Ectodermal cell (in vitro differentiated cells): ENCODE measurements around the gene RAVER2.

Source experiments
- H3K27ac ChIP-seq: 2 replicates; pipeline ENCODE4 v1.7.0; 2013; ENCODE audit warnings: mild to moderate bottlenecking, low read depth, low read length; ENCODE audit not compliant: insufficient read depth, poor library complexity, severe bottlenecking
- H3K27me3 ChIP-seq: 2 replicates; pipeline ENCODE4 v1.7.0; 2013; ENCODE audit warnings: mild to moderate bottlenecking, low read length; ENCODE audit not compliant: insufficient read depth, control insufficient read depth, poor library complexity, severe bottlenecking
- H3K36me3 ChIP-seq: one replicate; pipeline ENCODE4 v1.7.0; 2013; ENCODE audit warnings: low read length; ENCODE audit not compliant: control insufficient read depth, insufficient read depth
- H3K4me1 ChIP-seq: one replicate; pipeline ENCODE4 v1.7.0; 2013; ENCODE audit warnings: low read length; ENCODE audit not compliant: control insufficient read depth, insufficient read depth
- H3K4me3 ChIP-seq: 2 replicates; pipeline ENCODE4 v1.7.0; 2013; ENCODE audit warnings: low read depth, low read length, control low read depth; ENCODE audit not compliant: insufficient read depth
- H3K9me3 ChIP-seq: 2 replicates; pipeline ENCODE4 v1.7.0; 2013; ENCODE audit warnings: mild to moderate bottlenecking, low read length, moderate library complexity; ENCODE audit not compliant: control insufficient read depth
- WGBS, 2 experiments: methylation state at CpG; one replicate each; pipeline ENCODE4 v1.1.7; 2013; ENCODE audit warnings: missing lambda C conversion rate in 2 of 2; 5-methylcytosine and 5-hydroxymethylcytosine counted together

The RAVER2 gene

DNA sequence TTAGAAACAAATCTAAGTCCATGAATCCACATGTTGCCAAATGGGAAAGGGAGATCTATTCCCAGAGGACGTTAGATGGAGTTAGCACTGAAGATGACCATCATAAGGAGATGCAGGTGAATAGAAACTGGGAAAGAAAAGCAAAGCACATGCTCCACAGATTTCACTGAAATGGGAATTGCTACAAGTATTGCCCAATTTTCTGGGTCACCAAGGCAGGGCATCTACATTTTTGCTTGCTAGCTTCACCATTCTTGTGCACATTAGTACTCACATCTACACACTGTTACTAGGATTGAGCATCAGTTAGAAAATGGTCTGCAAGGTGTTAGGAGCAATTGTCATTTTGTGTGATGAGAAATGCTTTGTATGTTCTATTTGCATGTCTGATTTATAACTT, 122.4 kb downstream of the RAVER2 start:
- H3K27ac ChIP-seq, result no peak overlapping the region
- H3K27me3 ChIP-seq, result no peaks in the 10 kb centered on the region
- no peaks in the 10 kb centered on the region for H3K36me3 ChIP-seq
- no peaks in the 10 kb centered on the region for H3K4me1 ChIP-seq
- H3K9me3 ChIP-seq, result no peaks in the 10 kb centered on the region
- 92 to 93% methylated on average over 1 of the region's 1 CpG for WGBS, 2 experiments
- H3K4me3 ChIP-seq, result no peak overlapping the region

DNA sequence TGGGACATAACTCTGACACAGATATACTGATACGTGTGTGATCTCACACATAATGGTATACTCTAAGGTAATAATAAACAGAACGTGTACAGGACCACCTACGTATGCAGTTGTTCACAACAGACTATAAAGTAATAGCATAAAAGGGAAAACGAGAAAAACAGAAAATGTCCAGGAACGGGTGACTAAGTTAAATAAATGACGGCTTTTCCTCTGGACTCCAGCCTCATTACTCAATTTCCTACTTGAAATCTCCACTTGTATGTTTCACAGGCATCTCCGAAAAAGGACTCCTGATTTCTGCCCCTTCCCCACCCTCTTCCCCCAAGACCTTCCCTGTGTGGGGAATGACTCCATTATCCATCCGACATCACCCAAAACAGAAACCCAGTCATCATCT, 126.4 kb downstream of the RAVER2 start:
- H3K4me3 ChIP-seq, result no peak overlapping the region

DNA sequence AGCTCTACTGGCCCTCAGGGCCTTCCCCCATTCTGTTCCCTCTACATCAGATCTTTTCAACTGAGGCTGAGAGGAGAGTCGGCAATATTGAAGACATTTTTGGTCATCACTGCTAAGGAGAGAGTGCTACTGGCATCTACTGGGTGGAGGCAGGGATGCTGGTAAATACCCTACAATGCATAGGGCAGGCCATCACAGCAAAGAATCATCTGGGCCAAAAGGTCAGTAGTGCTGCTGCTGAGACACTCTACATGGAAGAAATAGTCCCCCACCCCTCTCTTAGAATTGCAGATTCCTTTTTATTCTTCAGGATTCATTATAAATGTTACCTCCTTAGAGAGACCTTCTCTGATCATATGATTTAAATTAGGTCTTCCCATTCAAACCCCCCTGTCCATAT, 127.2 kb downstream of the RAVER2 start:
- Histone ChIP-seq H3K27me3 (no peaks in the 10 kb centered on the region), H3K4me1 (no peaks in the 10 kb centered on the region), H3K4me3 (no peak overlapping the region), H3K9me3 (no peaks in the 10 kb centered on the region), H3K36me3 (no peaks in the 10 kb centered on the region), H3K27ac (no peak overlapping the region)
- 90 to 94% methylated on average over 1 of the region's 1 CpG for WGBS, 2 experiments

More for the DNA sequence above, 126.4 kb downstream of the RAVER2 start:
- no peaks in the 10 kb centered on the region for H3K4me1 ChIP-seq
- no peaks in the 10 kb centered on the region for H3K36me3 ChIP-seq
- H3K27ac ChIP-seq, result no peak overlapping the region
- 92 to 94% methylated on average over 8 of the region's 8 CpGs for WGBS, 2 experiments
- H3K9me3 ChIP-seq, result no peaks in the 10 kb centered on the region
- H3K27me3 ChIP-seq, result no peaks in the 10 kb centered on the region

DNA sequence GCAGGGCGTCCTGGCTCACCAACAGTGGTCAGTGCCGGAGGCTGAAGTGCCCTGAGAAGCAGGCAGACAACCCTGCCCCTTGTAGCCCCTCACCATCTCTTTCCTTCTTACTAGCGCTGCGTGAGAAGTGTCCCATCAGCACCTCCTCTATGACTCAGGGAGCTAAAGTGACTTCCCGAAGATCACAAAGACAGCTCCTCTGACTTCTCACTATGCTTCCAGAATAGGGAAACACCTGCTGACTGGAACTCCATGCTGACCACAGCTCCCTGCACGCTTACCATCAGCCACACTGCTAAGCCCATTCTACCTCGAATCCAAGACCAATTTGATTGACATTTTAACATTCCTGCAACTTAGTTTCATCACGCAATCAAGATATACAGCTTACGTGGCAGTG, 128.7 kb downstream of the RAVER2 start:
- Histone ChIP-seq H3K27me3 (no peaks in the 10 kb centered on the region), H3K27ac (no peak overlapping the region), H3K4me1 (no peaks in the 10 kb centered on the region), H3K4me3 (no peak overlapping the region), H3K36me3 (no peaks in the 10 kb centered on the region), H3K9me3 (no peaks in the 10 kb centered on the region)
- WGBS, 2 experiments, result 92 to 95% methylated on average over 8 to 9 of the region's 9 CpGs

DNA sequence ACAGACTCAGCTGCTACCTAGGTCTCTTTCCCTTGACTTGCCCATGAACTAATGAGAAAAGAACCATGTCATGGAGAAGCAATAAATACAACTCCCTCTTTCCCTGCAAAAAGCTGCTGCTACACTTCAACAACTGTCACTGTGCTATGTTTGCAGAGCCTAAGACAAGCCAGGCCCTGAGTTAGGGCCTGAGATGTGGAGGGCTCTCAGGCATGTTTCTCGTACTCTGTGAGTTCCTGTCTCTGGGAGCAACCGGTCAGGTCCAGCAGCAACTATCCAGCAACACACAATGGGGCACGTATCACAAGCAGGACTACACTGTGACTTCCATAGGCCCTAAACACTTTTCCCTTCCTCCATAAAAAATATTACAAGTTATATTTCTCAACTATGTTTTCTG, 129.8 kb downstream of the RAVER2 start:
- H3K27ac ChIP-seq, result no peak overlapping the region
- H3K4me3 ChIP-seq, result no peak overlapping the region
- no peaks in the 10 kb centered on the region for H3K9me3 ChIP-seq
- no peaks in the 10 kb centered on the region for H3K27me3 ChIP-seq
- H3K36me3 ChIP-seq, result no peaks in the 10 kb centered on the region
- 88 to 99% methylated on average over 3 of the region's 3 CpGs for WGBS, 2 experiments
- H3K4me1 ChIP-seq, result no peaks in the 10 kb centered on the region

DNA sequence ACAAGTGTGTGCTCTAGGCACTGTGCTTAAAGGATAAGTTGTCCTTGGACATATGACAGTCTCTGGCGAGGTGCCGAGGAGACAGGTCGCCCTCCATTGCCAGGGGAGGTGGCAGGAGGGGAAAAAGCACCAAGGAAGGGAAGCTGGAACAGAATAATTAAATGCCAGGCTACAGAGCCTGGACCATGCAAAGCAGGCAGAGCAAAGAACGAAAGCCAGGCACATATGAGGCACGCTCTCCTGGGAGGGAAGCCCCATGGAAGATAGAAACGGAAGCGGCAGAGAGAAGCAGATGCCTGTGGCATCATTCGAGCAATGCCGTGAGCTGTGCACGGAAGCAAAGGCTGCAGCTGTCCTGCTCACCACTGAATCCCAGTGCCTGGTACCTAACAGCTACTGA, 130.2 kb downstream of the RAVER2 start:
- H3K27ac ChIP-seq, result no peak overlapping the region

DNA sequence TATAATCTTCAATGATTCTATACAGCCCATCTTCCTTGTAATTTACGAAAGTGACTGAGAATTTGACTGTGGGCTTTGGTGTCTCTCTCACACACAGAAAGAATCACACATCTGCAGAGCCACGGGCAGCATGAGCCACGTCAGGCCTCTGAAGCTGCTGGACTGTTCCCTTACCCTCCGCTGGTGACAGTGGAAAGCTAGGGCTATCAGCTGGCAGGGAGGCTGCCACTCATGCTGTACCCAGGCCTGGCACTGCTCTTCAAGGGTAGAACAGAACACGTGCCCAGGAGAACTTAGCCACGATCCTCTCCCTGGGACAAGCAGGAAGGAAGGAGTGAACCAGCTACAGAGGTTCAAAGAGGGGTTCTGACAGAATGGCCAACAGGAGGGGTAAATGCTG, 130.7 kb downstream of the RAVER2 start:
- H3K4me3 ChIP-seq, result no peak overlapping the region
- H3K4me1 ChIP-seq, result no peaks in the 10 kb centered on the region
- 92 to 95% methylated on average over 6 of the region's 6 CpGs for WGBS, 2 experiments
- H3K9me3 ChIP-seq, result no peaks in the 10 kb centered on the region
- H3K27me3 ChIP-seq, result no peaks in the 10 kb centered on the region
- H3K27ac ChIP-seq, result no peak overlapping the region
- no peaks in the 10 kb centered on the region for H3K36me3 ChIP-seq

More for the DNA sequence above, 130.2 kb downstream of the RAVER2 start:
- Histone ChIP-seq H3K27me3 (no peaks in the 10 kb centered on the region), H3K4me3 (no peak overlapping the region), H3K9me3 (no peaks in the 10 kb centered on the region), H3K36me3 (no peaks in the 10 kb centered on the region), H3K4me1 (no peaks in the 10 kb centered on the region)
- 95% methylated on average over 10 of the region's 10 CpGs for WGBS, 2 experiments

DNA sequence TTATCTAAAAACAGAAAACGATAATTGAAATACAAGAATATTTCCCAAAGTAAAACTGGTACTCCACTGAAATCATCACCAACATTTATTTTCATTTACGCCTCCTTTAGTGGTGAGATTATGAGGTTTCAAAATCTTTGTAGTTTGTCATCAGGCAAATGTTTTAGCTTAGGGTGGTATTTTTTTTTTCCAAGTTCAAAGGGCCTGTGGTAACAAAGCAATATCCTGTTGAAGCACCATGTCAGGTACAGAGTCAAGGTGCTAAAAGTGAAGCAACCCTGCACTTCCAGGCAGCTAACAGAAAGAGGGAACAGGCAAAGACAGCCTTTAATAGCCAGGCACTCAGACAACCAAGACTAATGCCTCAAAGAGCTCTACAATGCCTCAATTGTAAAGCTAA, 132.3 kb downstream of the RAVER2 start:
- Histone ChIP-seq H3K36me3 (no peaks in the 10 kb centered on the region), H3K27me3 (no peaks in the 10 kb centered on the region), H3K4me3 (no peak overlapping the region), H3K27ac (no peak overlapping the region), H3K4me1 (no peaks in the 10 kb centered on the region), H3K9me3 (no peaks in the 10 kb centered on the region)
- WGBS, 2 experiments, result 96 to 100% methylated on average over 2 of the region's 2 CpGs

DNA sequence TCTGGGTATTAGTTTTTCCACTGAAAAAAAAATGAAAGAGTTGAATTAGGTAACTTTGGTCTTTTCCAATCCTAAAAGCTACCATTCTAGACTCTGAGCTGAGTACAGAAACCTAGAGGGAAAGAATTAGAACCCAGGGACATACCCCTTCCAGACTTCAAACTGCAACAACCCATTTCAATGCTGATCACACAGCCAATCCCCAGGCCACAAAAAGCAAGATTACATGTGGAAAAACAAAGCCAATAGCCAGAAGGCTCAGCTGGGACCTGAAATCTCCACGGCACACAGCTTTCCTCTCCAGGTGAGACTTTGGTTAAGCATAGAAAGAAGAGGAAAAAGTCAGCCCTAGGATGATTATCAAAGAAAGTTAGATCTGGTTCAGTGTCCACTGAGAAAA, 132.7 kb downstream of the RAVER2 start:
- no peak overlapping the region for H3K27ac ChIP-seq
- H3K36me3 ChIP-seq, result no peaks in the 10 kb centered on the region
- no peaks in the 10 kb centered on the region for H3K4me1 ChIP-seq
- H3K4me3 ChIP-seq, result no peak overlapping the region
- WGBS, 2 experiments, result 67% methylated on average over 1 of the region's 1 CpG
- no peaks in the 10 kb centered on the region for H3K27me3 ChIP-seq
- no peaks in the 10 kb centered on the region for H3K9me3 ChIP-seq

DNA sequence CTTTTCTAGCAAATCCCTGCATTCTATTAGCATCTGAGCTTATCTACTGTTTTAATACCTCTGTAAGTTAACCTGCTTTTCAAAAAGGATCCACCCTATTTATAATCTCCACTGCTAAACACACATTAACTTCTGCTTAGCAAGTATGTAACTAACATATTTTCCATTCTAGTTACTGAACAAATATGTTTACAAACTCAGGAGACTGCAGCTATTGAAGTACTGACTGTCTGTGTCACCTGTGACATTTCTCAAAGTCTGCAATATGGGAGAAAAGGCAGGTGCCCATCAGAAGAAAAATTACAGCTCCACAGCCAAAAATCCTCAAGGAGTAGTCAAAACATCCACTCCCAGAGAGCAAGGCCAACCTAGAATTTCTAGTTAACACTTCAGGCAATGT, 133.2 kb downstream of the RAVER2 start:
- H3K27me3 ChIP-seq, result no peaks in the 10 kb centered on the region
- no peaks in the 10 kb centered on the region for H3K9me3 ChIP-seq
- H3K36me3 ChIP-seq, result no peaks in the 10 kb centered on the region
- no peak overlapping the region for H3K4me3 ChIP-seq
- H3K27ac ChIP-seq, result no peak overlapping the region
- no peaks in the 10 kb centered on the region for H3K4me1 ChIP-seq

DNA sequence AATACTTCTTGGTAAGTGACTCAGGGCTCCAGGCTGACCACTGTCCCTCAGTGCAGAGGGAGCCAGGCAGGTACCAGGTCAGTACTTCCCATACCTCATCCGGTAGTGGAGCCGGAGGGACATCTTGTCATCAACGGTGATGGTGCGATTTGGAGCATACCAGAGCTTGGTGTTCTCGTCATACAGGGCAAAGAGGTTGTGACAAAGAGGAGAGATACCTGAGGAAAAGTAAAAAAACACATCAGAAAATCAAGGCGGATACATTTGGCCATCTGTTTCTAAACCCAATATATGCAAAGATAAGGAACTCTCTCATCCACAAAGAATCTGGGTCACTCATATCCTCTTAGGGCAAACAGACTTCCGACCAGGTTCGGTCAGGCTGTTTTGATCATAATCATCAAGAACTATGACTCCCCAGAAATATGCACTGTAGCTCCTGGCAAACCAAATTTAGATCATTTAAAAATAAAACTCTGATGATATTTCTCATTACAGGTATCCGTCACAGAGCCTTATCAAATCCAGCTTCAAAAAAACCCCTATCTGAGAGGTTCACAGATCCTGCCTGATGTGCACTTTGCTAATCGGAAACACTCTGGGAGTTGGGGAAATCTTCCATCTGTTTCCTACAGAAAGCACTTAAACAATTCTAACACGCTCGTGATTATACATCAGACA, 134.2 kb downstream of the RAVER2 start:
- H3K9me3 ChIP-seq, result no peaks in the 10 kb centered on the region
- no peak overlapping the region for H3K4me3 ChIP-seq
- WGBS, 2 experiments, result 93 to 96% methylated on average over 10 to 12 of the region's 12 CpGs
- no peaks in the 10 kb centered on the region for H3K4me1 ChIP-seq
- no peaks in the 10 kb centered on the region for H3K27me3 ChIP-seq
- H3K36me3 ChIP-seq, result no peaks in the 10 kb centered on the region
- H3K27ac ChIP-seq, result no peak overlapping the region
